Measurements from ENCODE around the gene METTL9.
A peak's percentile ranks its signal among the peaks of the same experiment; 100 is the strongest.
"Not testable (repeated sequence)": the region's sequence is repeated elsewhere in the genome, so short reads cannot be mapped to it uniquely, and the experiment has no call there.

METTL9 gene

DNA sequence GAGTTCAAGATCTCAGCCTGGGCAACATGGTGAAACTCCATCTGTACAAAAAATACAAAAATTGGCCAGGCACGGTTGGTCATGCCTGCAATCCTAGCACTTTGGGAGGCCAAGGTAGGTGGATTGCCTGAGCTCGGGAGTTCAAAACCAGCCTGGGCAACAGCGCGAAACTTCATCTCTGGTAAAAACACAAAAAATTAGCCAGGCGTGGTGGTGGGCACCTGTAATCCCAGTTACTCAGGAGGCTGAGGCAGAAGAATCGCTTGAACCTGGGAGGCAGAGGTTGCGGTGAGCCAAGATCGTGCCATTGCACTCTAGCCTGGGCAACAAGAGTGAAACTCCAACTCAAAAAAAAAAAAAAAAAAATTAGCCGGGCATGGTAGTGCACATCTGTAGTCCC is 25.9 kb upstream of the METTL9 start:
- DNase-seq (ENCODE audit: low read depth in 2 of 3, low spot score in 2 of 3) = not testable (repeated sequence)

DNA sequence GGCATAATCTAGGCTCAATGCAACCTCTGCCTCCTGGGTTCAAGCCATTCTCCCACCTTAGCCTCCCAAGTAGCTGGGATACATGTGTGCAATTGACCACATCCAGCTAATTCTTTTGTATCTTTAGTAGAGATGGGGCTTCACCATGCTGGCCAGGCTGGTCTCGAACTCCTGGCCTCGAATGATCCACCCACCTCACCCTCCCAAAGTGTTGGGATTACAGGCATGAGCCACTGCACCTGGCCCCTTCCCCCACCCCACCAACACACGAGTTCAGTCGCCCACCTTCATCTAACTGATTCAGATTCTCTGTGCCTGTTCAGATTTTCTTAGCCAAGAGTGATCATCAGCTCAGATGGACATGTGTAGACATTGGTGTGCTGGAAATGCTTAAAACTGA is 25.0 kb upstream of the METTL9 start:
- no peak for DNase-seq (ENCODE audit: low read depth in 2 of 3, low spot score in 2 of 3)

DNA sequence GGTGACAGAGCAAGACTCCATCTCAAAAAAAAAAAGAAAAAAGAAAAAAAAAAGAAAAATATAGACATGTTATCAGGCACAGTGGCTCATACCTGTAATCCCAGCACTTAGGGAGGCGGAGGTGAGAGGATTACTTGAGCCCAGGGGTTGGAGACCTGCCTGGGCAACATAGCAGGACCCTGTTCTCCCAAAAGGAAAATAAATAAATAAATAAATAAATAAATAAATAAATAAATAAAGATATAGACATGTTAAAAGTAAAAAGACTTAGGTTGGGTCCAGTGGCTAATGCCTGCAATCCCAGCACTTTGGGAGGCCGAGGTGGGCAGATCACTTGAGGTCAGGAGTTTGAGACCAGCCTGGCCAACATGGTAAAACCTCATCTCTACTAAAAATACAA is 23.1 kb upstream of the METTL9 start:
- not testable (repeated sequence) for DNase-seq (ENCODE audit: low read depth in 2 of 3, low spot score in 2 of 3)

DNA sequence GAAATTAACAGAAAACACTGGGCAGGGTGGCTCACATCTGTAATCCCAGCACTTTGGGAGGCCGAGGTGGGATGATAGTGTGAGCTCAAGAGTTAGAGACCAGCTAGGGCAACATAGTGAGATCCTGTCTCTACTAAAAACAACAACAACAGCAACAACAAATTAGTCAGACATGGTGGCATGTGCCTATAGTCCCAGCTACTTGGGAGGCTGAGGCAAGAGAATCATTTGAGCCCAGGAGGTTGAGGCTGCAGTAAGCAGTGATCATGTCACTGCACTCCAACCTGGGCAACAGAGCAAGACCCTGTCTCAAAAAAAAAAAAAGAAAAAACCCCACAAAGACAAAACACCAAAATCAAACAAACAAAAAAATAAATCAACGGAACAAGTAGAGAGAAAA is 21.9 kb upstream of the METTL9 start:
- not testable (repeated sequence) for DNase-seq (ENCODE audit: low read depth in 2 of 3, low spot score in 2 of 3)

DNA sequence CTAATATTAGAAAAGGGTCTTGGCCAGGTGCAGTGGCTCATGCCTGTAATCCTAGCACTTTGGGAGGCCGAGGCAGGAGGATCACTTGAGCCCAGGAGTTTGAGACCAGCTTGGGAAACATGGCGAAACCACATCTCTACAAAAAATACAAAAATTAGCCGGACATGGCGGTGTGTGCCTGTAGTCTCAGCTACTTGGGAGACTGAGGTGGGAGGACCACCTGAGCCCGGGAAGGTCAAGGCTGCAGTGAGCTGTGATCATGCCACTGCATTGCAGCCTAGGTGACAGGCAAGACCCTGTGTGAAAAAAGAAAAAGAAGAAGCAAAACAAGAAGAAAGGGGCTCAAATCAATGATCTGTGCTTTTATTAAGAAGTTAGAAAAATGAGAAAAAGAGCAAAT is 21.1 kb upstream of the METTL9 start:
- DNase-seq (ENCODE audit: low read depth in 2 of 3, low spot score in 2 of 3) = not testable (repeated sequence)

DNA sequence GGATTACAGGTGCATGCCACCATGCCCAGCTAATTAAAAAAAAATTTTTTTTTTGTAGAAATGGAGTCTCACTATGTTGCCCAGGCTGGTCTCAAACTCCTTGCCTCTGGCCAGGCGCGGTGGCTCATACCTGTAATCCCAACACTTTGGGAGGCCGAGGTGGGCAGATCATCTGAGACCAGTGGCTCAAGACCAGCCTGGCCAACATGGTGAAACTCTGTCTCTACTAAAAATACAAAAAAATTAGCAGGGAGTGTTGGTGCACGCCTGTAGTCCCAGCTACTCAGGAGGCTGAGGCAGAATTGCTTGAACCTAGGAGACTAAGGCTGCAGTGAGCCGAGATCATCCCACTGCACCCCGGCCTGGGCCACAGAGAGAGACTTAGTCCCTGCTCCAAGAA is 19.2 kb upstream of the METTL9 start:
- DNase-seq (ENCODE audit: low read depth in 2 of 3, low spot score in 2 of 3) = not testable (repeated sequence)

DNA sequence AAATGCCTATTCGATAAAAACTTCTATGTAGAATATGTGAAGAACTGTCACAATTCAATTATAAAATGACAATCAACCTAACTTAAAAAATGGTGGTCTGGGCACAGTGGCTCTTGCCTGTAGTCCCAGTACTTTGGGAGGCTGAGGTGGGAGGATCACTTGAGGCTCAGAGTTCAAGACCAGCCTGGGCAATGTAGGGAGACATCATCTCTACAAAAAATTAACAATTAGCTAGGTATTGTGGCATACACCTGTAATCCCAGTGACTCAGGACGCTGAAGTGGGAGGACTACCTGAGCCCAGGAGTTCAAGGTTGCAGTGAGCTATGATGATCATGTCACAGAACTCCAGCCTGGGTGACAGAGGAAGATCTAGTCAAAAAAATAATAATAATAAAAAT is 18.6 kb upstream of the METTL9 start:
- DNase-seq (ENCODE audit: low read depth in 2 of 3, low spot score in 2 of 3) = no peak

DNA sequence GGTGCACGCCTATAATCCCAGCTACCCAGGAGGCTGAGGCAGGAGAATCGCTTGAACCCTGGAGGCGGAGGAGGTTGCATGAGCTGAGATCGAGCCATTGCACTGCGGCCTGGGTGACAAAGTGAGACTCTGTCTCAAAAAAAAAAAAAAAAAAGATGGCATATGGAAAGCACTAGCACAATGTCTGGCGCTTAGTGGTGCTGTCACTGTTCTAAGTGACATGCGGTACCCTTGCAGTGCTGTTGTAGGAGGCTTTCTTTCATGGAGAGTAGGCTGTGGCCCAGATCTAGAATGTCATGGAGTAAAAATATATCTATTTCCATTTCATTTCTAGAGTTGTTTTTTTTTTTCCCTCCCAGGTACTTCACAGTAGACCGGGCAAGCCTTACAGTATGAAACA is 14.6 kb upstream of the METTL9 start:
- DNase-seq (ENCODE audit: low read depth in 2 of 3, low spot score in 2 of 3) = no peak

DNA sequence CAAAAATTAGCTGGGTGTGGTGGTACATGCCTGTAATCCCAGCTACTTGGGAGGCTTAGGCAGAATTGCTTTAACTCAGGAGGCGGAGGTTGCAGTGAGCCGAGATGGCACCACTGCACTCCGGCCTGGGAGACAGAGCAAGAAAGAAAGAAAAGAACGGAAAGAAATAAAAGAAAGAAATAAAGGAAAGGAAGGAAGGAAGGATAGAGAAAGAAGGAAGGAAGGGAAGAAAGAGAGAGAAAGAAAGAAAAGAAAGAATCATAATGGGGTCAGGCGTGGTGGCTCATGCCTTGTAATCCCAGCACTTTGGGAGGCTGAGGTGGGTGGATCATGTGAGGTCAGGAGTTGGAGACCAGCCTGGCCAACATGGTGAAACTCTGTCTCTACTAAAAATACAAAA is 10.8 kb upstream of the METTL9 start:
- DNase-seq (ENCODE audit: low read depth in 2 of 3, low spot score in 2 of 3) = not testable (repeated sequence)

DNA sequence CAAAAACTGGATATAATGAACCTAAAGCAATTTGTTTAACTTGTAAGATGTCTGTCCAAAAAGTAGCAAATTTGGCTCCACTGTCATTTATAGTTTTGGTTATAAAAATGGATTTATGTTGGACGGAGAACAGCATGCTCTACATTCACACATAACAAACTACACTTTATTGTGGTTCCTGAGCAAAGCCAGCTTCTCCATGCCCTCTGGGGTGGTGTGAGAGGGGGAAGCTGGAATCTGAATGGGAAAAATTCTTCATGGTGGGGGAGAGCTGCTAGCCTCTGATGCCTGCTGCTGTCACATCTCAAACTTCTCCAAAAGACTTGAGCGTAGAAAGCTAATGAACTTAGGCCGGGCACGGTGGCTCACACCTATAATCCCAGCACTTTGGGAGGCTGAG is 9.8 kb upstream of the METTL9 start:
- DNase-seq (ENCODE audit: low read depth in 2 of 3, low spot score in 2 of 3) = no peak

DNA sequence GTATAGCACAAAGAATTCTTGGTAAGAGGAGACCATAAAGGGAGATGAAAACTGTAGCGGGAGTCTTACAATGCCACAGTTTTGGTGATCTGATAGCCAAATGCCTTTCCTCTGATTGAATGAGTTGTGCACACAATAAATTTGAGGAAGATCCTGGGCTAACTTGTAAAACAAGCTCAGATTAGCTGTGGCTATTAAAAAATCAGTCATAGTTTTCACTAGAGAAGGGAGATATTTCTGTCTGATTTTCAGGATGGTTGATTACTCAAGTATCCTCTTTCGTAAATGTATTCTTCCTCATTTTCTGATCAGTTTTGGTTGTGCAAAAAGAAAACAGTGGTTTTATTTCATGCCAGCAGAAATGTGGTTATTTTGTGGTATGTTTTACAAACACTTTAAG is 9.1 kb upstream of the METTL9 start:
- no peak for DNase-seq (ENCODE audit: low read depth in 2 of 3, low spot score in 2 of 3)

DNA sequence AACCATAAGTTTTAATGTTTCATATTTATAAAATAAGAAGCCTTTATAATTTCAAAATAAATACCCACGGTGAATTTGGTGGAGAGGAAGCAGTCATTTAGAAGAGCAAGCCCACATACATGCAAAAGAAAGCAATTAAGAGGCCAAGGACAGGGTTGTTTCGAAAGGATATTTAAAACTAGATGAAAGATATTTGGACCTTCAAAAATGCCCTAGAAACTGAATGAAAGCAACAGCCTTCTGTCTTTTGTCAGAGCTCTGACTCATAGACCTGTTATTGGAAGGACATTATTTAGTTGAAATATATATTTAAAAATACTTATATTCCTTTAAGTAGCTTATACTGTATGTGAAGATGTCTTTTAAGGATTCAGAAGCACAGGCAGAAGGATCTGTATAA is 8.6 kb upstream of the METTL9 start:
- DNase-seq (ENCODE audit: low read depth in 2 of 3, low spot score in 2 of 3) = no peak

DNA sequence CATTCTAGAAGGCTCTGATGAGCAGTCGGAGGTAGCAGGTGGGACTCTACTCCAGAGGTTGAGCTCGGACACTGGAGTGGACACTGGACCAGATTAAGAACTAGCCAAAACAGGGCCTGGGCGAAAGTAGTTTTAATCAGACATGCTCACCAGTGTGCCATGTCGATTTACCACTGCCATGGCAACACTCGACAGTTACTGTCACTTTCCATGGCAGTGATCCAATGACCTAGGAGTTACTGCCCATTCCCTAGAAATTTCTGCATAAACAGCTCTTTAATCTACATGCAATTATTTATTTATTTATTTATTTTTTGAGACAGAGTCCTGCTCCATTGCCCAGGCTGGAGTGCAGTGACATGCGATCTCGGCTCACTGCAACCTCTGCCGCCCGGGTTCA is 7.2 kb upstream of the METTL9 start:
- no peak for DNase-seq (ENCODE audit: low read depth in 2 of 3, low spot score in 2 of 3)

DNA sequence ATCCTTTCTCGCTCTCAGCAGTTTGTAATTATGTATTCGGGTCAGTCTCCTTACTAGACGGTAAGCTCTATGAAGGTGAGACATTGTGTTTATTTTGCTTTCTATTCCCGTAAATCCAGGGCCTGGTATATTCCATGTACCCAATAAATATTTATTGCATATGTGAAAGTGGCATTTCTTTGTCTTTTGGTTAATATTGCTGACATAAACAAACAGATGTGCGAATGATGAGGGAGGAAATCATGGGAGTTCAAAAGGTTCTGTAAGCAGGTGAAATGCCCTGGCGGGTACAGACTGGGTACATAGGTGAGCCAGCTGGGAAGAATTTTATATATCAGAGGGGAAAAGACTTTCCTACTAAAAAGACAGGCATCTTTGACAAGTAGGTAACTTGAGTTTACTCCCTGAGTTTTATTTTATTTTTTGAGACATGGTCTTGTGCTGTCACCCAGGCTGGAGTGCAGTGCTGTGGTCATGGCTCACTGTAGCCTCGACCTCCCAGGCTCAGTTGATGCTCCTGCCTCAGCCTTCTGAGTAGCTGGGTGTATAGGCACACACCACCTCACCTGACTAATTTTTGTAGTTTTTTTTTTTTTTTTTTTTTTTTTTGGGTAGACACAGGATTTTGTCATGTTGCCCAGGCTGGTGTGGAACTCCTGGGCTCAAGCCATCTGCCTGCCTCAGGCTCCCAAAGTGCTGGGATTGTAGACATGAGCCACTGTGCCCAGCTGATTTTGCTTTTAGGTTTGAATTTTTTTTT is 5.7 kb upstream of the METTL9 start:
- no peak for DNase-seq (ENCODE audit: low read depth in 2 of 3, low spot score in 2 of 3)

DNA sequence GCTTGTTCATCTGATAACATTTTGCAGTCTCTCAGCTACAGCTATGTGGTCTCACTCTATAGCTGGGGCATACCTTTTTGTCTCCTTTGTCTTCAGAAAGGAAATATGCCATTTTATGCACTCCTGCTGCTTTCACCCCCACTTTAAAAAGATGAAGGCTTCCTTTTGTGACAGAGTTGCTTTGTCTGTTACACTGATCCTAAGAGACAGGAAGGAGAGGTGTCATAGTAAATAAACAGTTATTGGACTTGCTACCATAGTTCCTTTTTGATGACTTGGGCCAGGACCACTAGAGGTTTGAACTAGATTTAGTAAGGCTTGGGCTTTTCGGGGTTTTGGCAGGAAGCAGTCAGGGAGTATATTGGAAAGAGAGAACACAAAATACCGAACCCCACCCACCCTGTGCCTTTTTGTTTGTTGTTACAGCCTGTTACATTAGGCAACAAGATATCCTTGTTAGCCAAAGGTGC is 1.8 kb upstream of the METTL9 start:
- no peak for DNase-seq (ENCODE audit: low read depth in 2 of 3, low spot score in 2 of 3)

DNA sequence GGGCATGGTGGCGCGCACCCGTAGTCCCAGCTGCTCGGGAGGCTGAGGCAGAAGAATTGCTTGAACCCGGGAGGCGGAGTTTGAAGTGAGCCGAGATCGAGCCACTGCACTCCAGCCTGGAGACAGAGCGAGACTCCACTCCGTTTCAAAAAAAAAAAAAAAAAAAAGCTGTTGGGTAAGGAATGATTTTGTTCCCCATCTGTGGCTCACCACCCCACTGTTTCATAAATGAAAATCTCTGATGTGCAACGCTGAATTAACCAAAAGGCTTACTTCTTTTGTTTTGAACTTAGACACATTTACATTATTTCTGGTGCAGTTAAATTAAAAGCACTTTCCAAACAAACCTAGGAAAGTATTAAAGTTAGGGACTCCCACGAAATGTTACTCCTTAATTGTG is 1.2 kb upstream of the METTL9 start:
- DNase-seq (ENCODE audit: low read depth in 2 of 3, low spot score in 2 of 3) = no peak

DNA sequence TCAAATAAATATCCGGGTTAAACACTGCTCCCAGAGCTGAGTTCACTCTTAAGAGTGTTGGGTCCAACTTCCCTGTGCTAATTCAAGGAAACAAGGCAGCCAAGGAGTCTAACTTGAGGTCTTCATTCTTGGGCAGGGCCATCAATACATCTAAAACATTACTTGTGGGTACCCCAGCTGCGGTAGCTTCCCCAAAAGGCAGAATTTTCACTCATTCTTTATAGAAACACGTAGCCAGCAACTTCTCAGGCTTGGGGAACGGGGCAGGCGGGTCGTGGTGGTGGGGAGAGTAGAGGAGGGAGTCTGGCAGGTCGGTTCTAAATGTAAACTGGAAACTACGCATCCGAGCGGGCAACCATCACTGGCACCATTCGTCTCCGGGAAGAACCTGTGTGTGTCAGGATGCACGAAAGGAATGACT is 666 bp upstream of the METTL9 start:
- DNase-seq (ENCODE audit: low read depth in 2 of 3, low spot score in 2 of 3) = peak in 2 of 3 experiments; percentile 9 to 13

DNA sequence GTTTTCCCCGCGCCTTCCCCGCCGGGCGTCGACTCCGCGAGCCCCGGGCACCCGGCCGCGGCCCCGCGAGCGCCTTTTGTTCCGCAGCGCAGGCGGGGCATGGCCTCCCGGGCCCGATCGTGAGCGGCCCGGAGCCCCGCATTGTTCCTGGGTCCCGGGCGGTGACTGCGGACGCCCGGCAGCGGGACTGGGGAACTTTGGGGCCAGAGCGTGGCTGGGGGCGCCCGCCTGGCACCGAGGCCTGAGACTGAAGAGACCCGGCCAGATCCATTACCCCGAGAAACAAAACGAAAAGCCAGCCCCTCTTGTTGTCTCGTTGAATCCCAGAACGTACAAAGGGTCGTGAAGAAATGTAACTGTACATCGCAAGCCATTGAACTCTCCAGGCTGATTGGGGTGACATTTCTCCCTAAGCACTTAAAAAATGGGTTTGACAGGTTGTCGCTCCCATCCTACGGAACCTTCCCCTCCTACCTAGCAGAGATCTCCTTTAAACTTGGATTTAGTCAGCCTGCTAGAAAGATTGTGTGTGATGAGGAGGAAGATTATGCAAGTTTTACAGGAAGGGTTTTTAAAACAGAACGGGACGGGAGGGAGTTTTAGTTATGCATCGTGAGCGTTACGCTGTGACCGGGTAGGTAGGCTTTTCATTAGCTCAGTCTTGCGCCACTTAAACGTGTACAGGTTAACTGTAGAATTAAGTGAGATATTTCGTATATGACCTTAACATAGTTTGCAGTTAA is 825 bp downstream of the METTL9 start:
- DNase-seq (ENCODE audit: low read depth in 2 of 3, low spot score in 2 of 3) = no peak

DNA sequence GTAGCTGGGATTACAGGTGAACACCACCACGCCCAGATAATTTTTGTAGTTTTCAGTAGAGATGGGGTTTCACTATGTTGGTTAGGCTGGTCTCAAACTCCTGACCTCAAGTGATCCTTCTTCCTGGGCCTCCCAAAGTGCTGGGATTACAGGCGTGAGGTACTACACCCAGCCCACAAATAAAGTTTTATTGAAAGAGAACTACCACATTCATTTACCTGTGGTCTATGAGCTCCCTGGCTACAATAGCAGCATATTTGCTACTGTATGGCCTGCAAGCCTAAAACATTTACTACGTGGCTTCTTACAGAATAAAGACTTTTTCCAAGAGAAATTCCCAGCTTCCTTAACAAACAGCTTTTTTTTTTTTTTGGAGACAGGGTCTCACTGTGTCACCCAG is 3.4 kb downstream of the METTL9 start:
- DNase-seq (ENCODE audit: low read depth in 2 of 3, low spot score in 2 of 3) = no peak

DNA sequence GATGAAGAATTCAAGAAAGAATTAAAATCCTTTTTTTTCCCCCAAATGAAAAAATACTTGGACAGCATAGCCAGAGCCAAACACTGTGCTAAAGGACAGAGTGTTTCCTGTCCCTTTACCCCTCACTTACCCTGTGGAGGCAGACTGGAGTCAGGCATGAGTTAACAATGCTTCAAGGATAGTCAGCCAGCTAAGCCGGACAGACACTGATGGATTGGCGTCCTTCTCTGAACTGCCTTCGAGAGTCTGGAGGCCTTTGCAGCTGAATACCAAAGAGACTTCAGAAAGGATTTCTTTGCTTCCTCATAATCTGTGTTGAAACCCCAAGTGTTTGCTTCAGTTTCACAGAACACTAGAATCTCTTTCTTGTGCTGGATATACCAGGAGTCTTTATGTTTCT is 4.6 kb downstream of the METTL9 start:
- no peak for DNase-seq (ENCODE audit: low read depth in 2 of 3, low spot score in 2 of 3)

DNA sequence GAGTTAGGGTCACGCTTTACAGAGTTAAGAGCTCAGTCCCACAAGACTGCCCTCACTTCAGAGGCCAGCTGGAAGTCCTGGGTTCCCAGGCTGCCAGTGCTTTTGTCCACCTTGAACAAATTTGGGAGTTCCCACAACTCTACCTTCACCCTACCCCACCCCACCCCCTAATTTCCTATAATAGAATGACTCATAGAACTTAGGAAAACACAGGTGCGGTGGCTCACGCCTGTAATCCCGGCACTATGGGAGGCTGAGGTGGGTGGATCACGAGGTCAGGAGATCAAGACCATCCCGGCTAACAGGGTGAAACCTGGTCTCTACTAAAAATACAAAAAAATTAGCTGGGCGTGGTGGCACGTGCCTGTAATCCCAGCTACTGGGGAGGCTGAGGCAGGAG is 6.5 kb downstream of the METTL9 start:
- DNase-seq (ENCODE audit: low read depth in 2 of 3, low spot score in 2 of 3) = not testable (repeated sequence)

DNA sequence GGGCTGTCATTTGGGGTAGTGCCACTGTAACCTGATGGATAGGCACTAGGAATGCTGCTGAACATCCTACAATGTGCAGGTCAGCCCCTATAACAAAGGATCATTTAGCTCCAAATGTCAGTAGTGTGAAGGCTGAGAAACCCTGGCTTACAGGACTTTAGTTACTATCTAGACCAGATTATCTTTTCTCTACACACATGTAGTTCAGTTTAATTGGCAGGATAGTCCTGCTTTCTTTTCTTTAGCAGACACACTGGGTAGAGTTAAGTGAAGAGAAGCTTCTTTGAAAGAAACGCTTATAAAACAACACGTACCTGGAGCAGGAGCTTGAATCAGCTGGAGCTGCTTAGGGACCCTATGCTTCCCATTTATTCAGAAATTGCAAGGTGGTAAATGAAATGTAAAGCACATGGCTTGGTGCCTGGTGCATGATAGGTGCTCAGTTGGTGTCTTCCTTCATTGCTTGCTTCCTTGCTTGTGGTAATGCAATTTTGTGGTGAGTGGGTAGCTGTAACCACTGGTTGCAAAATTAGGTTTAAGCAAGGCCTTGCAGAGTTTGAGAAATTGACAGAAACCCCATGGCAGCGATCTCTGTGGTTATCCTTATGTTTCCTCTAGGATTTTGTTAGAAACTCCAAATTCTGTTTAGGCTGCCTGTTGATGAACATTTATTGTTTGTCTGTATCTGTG is 9.4 kb downstream of the METTL9 start:
- DNase-seq (ENCODE audit: low read depth in 2 of 3, low spot score in 2 of 3) = no peak

Data from activated CD8-positive, alpha-beta memory T cell treated with anti-CD3 and anti-CD28 coated beads for 48 hours (primary cell).